H9 (cell line): ENCODE data around the gene GSK3A. TPM values are rescaled to one million over a fixed set of nuclear protein-coding genes. Genes with fewer than 3 reads are reported as not detected.

Source experiments
- DNase-seq: peaks from one replicate; pipeline ENCODE4 v3.0.0-alpha.2; 2017
- H2AFZ ChIP-seq: one replicate; pipeline ENCODE4 v1.6.1; 2013; ENCODE audit warnings: mild to moderate bottlenecking, low read length, control low read depth, moderate library complexity
- H2AK5ac ChIP-seq: 2 replicates; pipeline ENCODE4 v1.6.1; 2013; ENCODE audit warnings: low read length, control low read depth, mixed read lengths; ENCODE audit not compliant: insufficient read length
- H2BK120ac ChIP-seq: one replicate; pipeline ENCODE4 v1.6.1; 2013; ENCODE audit warnings: low read depth, mild to moderate bottlenecking, low read length, control low read depth, inconsistent platforms; ENCODE audit not compliant: poor library complexity, severe bottlenecking
- H2BK12ac ChIP-seq: 2 replicates; pipeline ENCODE4 v1.6.1; 2013; ENCODE audit warnings: low read length, control low read depth, mixed read lengths, low read depth; ENCODE audit not compliant: insufficient read length
- H2BK15ac ChIP-seq: 2 replicates; pipeline ENCODE4 v1.6.1; 2013; ENCODE audit warnings: low read depth, low read length, control low read depth
- H2BK20ac ChIP-seq: one replicate; pipeline ENCODE4 v1.6.1; 2013; ENCODE audit warnings: low read depth, mild to moderate bottlenecking, low read length, control low read depth, inconsistent platforms; ENCODE audit not compliant: poor library complexity, severe bottlenecking
- H2BK5ac ChIP-seq: 2 replicates; pipeline ENCODE4 v1.6.1; 2013; ENCODE audit warnings: low read length, control low read depth, mixed read lengths; ENCODE audit not compliant: insufficient read length
- H3K14ac ChIP-seq: 2 replicates; pipeline ENCODE4 v1.6.1; 2013; ENCODE audit warnings: low read length, control low read depth; ENCODE audit not compliant: insufficient read depth
- H3K18ac ChIP-seq: 2 replicates; pipeline ENCODE4 v1.6.1; 2013; ENCODE audit warnings: low read depth, mild to moderate bottlenecking, mixed read lengths, low read length, control low read depth; ENCODE audit not compliant: insufficient read length
- H3K23ac ChIP-seq: 2 replicates; pipeline ENCODE4 v1.6.1; 2013; ENCODE audit warnings: low read length, control low read depth, mixed read lengths, low read depth; ENCODE audit not compliant: insufficient read length
- H3K23me2 ChIP-seq: 2 replicates; pipeline ENCODE4 v1.6.1; 2013; ENCODE audit warnings: low read depth, mild to moderate bottlenecking, mixed read lengths, low read length, control low read depth; ENCODE audit not compliant: insufficient read length, poor library complexity, severe bottlenecking
- H3K27ac ChIP-seq: 2 replicates; pipeline ENCODE4 v1.5.1; 2013; ENCODE audit warnings: low read length, control low read depth, mixed read lengths, low read depth; ENCODE audit not compliant: insufficient read length
- H3K27me3 ChIP-seq: 2 replicates; pipeline ENCODE4 v1.6.1; 2013; ENCODE audit warnings: low read length, control low read depth, inconsistent platforms; ENCODE audit not compliant: insufficient read depth
- H3K4ac ChIP-seq: 2 replicates; pipeline ENCODE4 v1.6.1; 2013; ENCODE audit warnings: low read depth, mild to moderate bottlenecking, control low read depth, inconsistent platforms, low read length, moderate library complexity
- H3K4me1 ChIP-seq: 2 replicates; pipeline ENCODE4 v1.6.1; 2013; ENCODE audit warnings: low read length, control low read depth, inconsistent platforms; ENCODE audit not compliant: insufficient read depth
- H3K4me2 ChIP-seq: 2 replicates; pipeline ENCODE4 v1.6.1; 2013; ENCODE audit warnings: low read length, control low read depth, mixed read lengths; ENCODE audit not compliant: insufficient read length, insufficient read depth
- H3K56ac ChIP-seq: 2 replicates; pipeline ENCODE4 v1.6.1; 2013; ENCODE audit warnings: low read depth, mild to moderate bottlenecking, mixed read lengths, low read length, control low read depth; ENCODE audit not compliant: insufficient read length
- H3K79me1 ChIP-seq: 2 replicates; pipeline ENCODE4 v1.6.1; 2013; ENCODE audit warnings: low read depth, mild to moderate bottlenecking, moderate library complexity, low read length, control low read depth, inconsistent platforms; ENCODE audit not compliant: insufficient read depth, poor library complexity, severe bottlenecking
- H3K79me2 ChIP-seq: 2 replicates; pipeline ENCODE4 v1.6.1; 2013; ENCODE audit warnings: low read length, control low read depth, inconsistent platforms; ENCODE audit not compliant: insufficient read depth
- H3K9ac ChIP-seq: 2 replicates; pipeline ENCODE4 v1.6.1; 2013; ENCODE audit warnings: low read length, control low read depth, mixed read lengths; ENCODE audit not compliant: insufficient read length; ENCODE audit errors: extremely low read depth
- H3K9me3 ChIP-seq: one replicate; pipeline ENCODE4 v1.6.1; 2013; ENCODE audit warnings: low read depth, low read length, inconsistent platforms; ENCODE audit not compliant: control insufficient read depth
- H3T11ph ChIP-seq: one replicate; pipeline ENCODE4 v1.6.1; 2013; ENCODE audit warnings: mild to moderate bottlenecking, low read length, control low read depth, inconsistent platforms
- H4K20me1 ChIP-seq: one replicate; pipeline ENCODE4 v1.6.1; 2013; ENCODE audit not compliant: control insufficient read depth, insufficient read length, insufficient read depth
- H4K5ac ChIP-seq: 2 replicates; pipeline ENCODE4 v1.6.1; 2013; ENCODE audit warnings: low read depth, mild to moderate bottlenecking, mixed read lengths, low read length, control low read depth; ENCODE audit not compliant: insufficient read length
- H4K8ac ChIP-seq: replicated peaks from 2 replicates; pipeline ENCODE4 v1.6.1; 2013; ENCODE audit warnings: low read length, control low read depth, mixed read lengths, low read depth; ENCODE audit not compliant: insufficient read length
- H4K91ac ChIP-seq: 2 replicates; pipeline ENCODE4 v1.6.1; 2013; ENCODE audit warnings: low read depth, mild to moderate bottlenecking, moderate library complexity, mixed read lengths, low read length, control low read depth; ENCODE audit not compliant: insufficient read length
- H3K27ac Mint-ChIP-seq, 3 experiments: 2 replicates in 2 of 3; 3 replicates in 1 of 3; pipeline ENCODE4 v1.8.0; 2020 to 2021; ENCODE audit warnings: mixed read lengths in 3 of 3, mild to moderate bottlenecking in 1 of 3, moderate library complexity in 1 of 3
- H3K27me3 Mint-ChIP-seq: 2 replicates; pipeline ENCODE4 v1.8.0; 2021; ENCODE audit warnings: low read depth, mild to moderate bottlenecking, moderate library complexity, mixed read lengths
- H3K36me3 Mint-ChIP-seq, 3 experiments: 2 replicates in 2 of 3; 3 replicates in 1 of 3; pipeline ENCODE4 v1.8.0; 2020 to 2021; ENCODE audit warnings: low read depth in 3 of 3, mixed read lengths in 3 of 3; ENCODE audit not compliant: insufficient read depth in 1 of 3
- H3K4me1 Mint-ChIP-seq, 2 experiments: 2 replicates each; pipeline ENCODE4 v1.8.0; 2020; ENCODE audit warnings: mixed read lengths in 2 of 2
- H3K4me3 Mint-ChIP-seq, 2 experiments: 2 replicates in 1 of 2; 3 replicates in 1 of 2; pipeline ENCODE4 v1.8.0; 2020 to 2021; ENCODE audit warnings: mild to moderate bottlenecking in 2 of 2, mixed read lengths in 2 of 2, moderate library complexity in 1 of 2
- H3K9me3 Mint-ChIP-seq, 2 experiments: 2 replicates in 1 of 2; 3 replicates in 1 of 2; pipeline ENCODE4 v1.8.0; 2020; ENCODE audit warnings: mild to moderate bottlenecking in 2 of 2, mixed read lengths in 2 of 2, moderate library complexity in 1 of 2
- WGBS: extraction: QIAGEN DNeasy Blood & Tissue Kit; methylation state at CpG from one replicate; pipeline ENCODE4 v1.1.7; 2013; ENCODE audit warnings: missing lambda C conversion rate, low lambda C conversion rate, mixed read lengths; ENCODE audit not compliant: insufficient read length; ENCODE audit errors: extremely low coverage; 5-methylcytosine and 5-hydroxymethylcytosine counted together
- total RNA-seq: library from RNA; stranded (reverse); gene quantifications from 2 replicates; pipeline ENCODE4 v1.2.1, GENCODE V29; 2021
- TF ChIP-seq, protein P1 (sequence below): fragments of 200-600 bp; sonication (generic); conservative IDR thresholded peaks from 3 replicates; pipeline ENCODE4 v1.8.0; 2021; ENCODE audit warnings: antibody characterized with exemption, mild to moderate bottlenecking

The GSK3A gene
- total RNA-seq, 1 experiment from 2014 or later, result 52.4 TPM

DNA sequence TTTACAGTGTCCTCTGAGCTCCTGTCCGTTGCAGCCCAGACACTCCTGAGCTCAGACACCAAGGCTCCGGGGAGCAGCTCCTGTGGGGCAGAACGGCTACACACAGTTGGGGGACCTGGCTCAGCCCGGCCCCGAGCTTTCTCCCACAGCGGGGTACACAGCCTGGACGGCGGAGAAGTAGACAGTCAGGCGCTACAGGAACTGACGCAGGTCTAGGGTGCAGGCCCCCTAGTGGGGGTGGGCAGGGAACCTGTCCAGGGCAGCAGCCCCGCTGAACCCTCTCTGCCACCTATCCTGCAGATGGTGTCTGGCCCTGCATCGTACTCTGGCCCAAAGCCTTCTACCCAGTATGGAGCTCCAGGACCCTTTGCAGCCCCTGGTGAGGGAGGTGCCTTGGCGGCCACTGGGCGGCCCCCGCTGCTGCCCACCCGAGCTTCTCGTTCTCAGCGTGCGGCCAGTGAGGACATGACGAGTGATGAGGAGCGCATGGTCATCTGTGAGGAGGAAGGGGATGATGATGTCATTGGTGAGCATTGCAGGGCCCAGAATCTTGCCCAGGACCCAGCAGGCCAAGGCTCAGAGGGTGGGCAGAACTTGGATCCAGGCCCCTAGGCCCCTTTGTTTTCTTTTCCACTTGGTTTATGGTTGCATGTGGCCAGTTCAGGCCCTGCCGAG, 46.6 kb upstream of the GSK3A start:
- Histone ChIP-seq H3K4ac (no peak overlapping the region), H3K79me2 (peaks cover 3% of the 10 kb centered on the region; the same call in 1 of the 2 replicates), H3K56ac (no peak overlapping the region), H2BK120ac (no peak overlapping the region), H3K27me3 (no peaks in the 10 kb centered on the region), H3K9ac (no peak overlapping the region), H3K4me1 (no peaks in the 10 kb centered on the region), H2AFZ (no peak overlapping the region), H4K5ac (no peak overlapping the region), H4K8ac (no peak overlapping the region), H2BK5ac (no peak overlapping the region), H3K79me1 (peaks cover 11% of the 10 kb centered on the region), H3K27ac (no peak overlapping the region), H3K23ac (no peak overlapping the region), H4K20me1 (no peaks in the 10 kb centered on the region), H3K14ac (no peak overlapping the region), H4K91ac (no peak overlapping the region), H3K4me2 (no peak overlapping the region), H3K9me3 (no peaks in the 10 kb centered on the region), H3K18ac (no peak overlapping the region), H2BK15ac (no peak overlapping the region), H3T11ph (no peak overlapping the region), H3K23me2 (peaks cover 8% of the 10 kb centered on the region), H2BK20ac (no peak overlapping the region), H2BK12ac (no peak overlapping the region), H2AK5ac (no peak overlapping the region)
- H3K9me3 Mint-ChIP-seq, result no peaks in the 10 kb centered on the region
- H3K4me1 Mint-ChIP-seq, result peaks cover 14 to 44% of the 10 kb centered on the region in 2 experiments
- TF ChIP-seq, protein P1, sequence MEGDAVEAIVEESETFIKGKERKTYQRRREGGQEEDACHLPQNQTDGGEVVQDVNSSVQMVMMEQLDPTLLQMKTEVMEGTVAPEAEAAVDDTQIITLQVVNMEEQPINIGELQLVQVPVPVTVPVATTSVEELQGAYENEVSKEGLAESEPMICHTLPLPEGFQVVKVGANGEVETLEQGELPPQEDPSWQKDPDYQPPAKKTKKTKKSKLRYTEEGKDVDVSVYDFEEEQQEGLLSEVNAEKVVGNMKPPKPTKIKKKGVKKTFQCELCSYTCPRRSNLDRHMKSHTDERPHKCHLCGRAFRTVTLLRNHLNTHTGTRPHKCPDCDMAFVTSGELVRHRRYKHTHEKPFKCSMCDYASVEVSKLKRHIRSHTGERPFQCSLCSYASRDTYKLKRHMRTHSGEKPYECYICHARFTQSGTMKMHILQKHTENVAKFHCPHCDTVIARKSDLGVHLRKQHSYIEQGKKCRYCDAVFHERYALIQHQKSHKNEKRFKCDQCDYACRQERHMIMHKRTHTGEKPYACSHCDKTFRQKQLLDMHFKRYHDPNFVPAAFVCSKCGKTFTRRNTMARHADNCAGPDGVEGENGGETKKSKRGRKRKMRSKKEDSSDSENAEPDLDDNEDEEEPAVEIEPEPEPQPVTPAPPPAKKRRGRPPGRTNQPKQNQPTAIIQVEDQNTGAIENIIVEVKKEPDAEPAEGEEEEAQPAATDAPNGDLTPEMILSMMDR, result no peak
- DNase-seq, result no peak
- no CpG with 5 or more reads among the region's 22 CpGs for WGBS
- no peak overlapping the region for H3K4me3 Mint-ChIP-seq
- no peaks in the 10 kb centered on the region; the same call in 1 of the 2 replicates for H3K27me3 Mint-ChIP-seq
- peaks cover 22 to 61% (median 55%) of the 10 kb centered on the region in 3 experiments for H3K36me3 Mint-ChIP-seq
- no peak overlapping the region for H3K27ac Mint-ChIP-seq
